Activated CD4-positive, alpha-beta T cell treated with anti-CD3 and anti-CD28 coated beads, Interleukin-2, amount 50 U/mL, for 4 hours (primary cell): ENCODE data around the gene PKHD1.
"Not testable (repeated sequence)": the region's sequence is repeated elsewhere in the genome, so short reads cannot be mapped to it uniquely, and the experiment has no call there.

ENCODE experiments used
- DNase-seq, 2 experiments: peaks; one replicate each; pipeline ENCODE4 v3.0.0-alpha.2; 2020

Gene PKHD1

GRCh38 chr6:51913265-51913664, 174.1 kb downstream of the PKHD1 start:
- DNase-seq, result no peak

GRCh38 chr6:51910851-51911250, 176.6 kb downstream of the PKHD1 start:
- DNase-seq, result no peak

- no peak for DNase-seq
Measured at GRCh38 chr6:51908243-51908642, 179.2 kb downstream of the PKHD1 start.

GRCh38 chr6:51901766-51902764, 185.3 kb downstream of the PKHD1 start:
- no peak for DNase-seq

GRCh38 chr6:51893366-51893765, 194.0 kb downstream of the PKHD1 start:
- DNase-seq, result no peak

GRCh38 chr6:51892750-51893149, 194.7 kb downstream of the PKHD1 start:
- no peak for DNase-seq

- no peak for DNase-seq
Measured at GRCh38 chr6:51892339-51892738, 195.1 kb downstream of the PKHD1 start.

GRCh38 chr6:51891784-51892183, 195.6 kb downstream of the PKHD1 start:
- no peak for DNase-seq

GRCh38 chr6:51887859-51888258, 199.6 kb downstream of the PKHD1 start:
- DNase-seq, result no peak

- DNase-seq, result no peak
Measured at GRCh38 chr6:51885957-51886356, 201.5 kb downstream of the PKHD1 start.

- no peak for DNase-seq
Measured at GRCh38 chr6:51868591-51869355, 218.6 kb downstream of the PKHD1 start.

- no peak for DNase-seq
Measured at GRCh38 chr6:51866867-51867266, 220.5 kb downstream of the PKHD1 start.

- no peak for DNase-seq
Measured at GRCh38 chr6:51865996-51866395, 221.4 kb downstream of the PKHD1 start.

- DNase-seq, result no peak
Measured at GRCh38 chr6:51865176-51865575, 222.2 kb downstream of the PKHD1 start.

GRCh38 chr6:51857134-51857533, 230.3 kb downstream of the PKHD1 start:
- DNase-seq, result no peak

- no peak for DNase-seq
Measured at GRCh38 chr6:51856508-51856907, 230.9 kb downstream of the PKHD1 start.

- DNase-seq, result no peak
Measured at GRCh38 chr6:51855310-51856082, 231.9 kb downstream of the PKHD1 start.

- no peak for DNase-seq
Measured at GRCh38 chr6:51854876-51855275, 232.5 kb downstream of the PKHD1 start.

- DNase-seq, result no peak
Measured at GRCh38 chr6:51854347-51854746, 233.1 kb downstream of the PKHD1 start.

- not testable (repeated sequence) for DNase-seq
Measured at GRCh38 chr6:51853109-51853508, 234.3 kb downstream of the PKHD1 start.

- DNase-seq, result no peak
Measured at GRCh38 chr6:51846531-51846930, 240.9 kb downstream of the PKHD1 start.

GRCh38 chr6:51844336-51844735, 243.1 kb downstream of the PKHD1 start:
- no peak for DNase-seq

- no peak for DNase-seq
Measured at GRCh38 chr6:51843456-51844056, 243.9 kb downstream of the PKHD1 start.
